Measurements from ENCODE around the gene S1PR1.
A peak's percentile ranks its signal among the peaks of the same experiment; 100 is the strongest.

S1PR1 gene

DNA sequence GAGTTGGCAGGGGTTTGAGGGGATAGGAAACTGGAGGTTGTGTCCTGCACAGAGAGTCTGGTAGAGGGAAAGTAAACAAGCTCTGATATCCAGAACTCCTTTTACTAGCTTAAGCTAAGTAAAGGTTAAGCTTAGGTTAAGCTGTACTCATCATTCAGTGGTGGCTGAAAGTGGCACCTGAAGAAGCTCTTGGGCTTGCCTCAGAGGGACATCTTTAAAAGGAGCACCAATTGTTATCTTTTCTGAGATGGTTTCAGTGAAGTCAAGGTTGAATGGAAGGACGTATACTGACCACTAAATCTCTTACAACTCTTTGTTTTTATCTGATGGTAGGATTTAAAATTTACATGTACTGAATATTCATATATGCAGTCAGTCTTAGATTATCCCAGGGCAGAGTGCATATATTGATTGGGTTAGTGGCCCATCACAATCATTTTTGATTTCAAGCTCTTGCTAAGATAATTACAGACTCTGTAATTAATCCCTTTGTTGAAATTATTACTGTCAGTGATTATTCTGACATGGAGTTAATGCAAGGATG is 43.3 kb downstream of the S1PR1 start:
- no peak for DNase-seq (ENCODE audit: low read depth in 2 of 2)

DNA sequence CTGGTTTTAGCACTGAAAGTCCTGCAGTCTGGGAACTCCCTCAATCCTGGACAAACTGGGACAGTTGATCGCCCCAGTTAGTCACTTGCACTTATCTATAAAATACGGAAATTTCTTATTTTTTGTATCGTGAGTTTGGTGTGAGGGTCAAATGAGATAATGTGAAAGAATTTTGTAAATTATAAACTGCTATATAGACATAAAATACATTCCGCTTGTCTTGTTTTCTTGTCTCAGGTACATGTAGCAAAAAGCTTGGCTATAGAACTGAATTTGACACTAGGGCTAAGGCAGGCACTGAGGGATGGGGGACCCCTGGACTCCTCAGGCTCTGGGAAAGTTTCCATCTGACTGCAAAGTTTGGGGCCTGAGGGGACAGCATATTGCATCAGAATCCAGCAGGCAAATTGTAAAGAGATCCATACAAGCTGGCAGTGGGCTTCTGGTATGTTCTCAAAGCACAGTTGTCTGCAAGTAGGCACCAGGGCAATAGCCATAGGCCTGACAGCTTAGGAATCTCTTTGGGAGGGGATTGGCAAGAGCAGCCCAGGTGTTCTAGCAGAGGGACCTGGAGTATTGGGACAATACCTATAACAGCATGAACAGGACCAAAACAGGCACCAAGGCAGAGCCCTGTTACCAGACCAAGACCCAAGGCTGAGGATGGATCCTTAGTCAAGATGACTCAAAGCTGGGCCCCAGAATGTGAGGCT is 44.3 kb downstream of the S1PR1 start:
- no peak for DNase-seq (ENCODE audit: low read depth in 2 of 2)

DNA sequence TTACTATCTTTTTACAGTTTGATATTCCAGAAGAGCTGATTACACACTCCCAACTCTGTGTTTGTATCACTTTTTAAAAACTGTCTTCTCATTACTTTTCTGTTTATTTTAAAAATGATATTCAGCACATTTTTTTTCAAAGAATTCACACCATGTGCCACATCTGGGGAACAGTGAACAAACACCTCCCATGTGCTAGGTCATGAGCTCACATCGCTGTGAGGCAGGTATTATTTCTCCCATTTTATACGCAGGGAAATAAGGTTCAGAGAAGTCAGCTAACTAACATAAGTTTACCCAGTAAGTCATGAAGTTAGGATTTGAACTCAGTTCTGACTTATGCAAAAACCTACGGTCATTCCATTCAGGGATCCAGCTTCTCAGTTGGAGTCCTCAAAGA is 44.9 kb downstream of the S1PR1 start:
- DNase-seq (ENCODE audit: low read depth in 2 of 2) = no peak

DNA sequence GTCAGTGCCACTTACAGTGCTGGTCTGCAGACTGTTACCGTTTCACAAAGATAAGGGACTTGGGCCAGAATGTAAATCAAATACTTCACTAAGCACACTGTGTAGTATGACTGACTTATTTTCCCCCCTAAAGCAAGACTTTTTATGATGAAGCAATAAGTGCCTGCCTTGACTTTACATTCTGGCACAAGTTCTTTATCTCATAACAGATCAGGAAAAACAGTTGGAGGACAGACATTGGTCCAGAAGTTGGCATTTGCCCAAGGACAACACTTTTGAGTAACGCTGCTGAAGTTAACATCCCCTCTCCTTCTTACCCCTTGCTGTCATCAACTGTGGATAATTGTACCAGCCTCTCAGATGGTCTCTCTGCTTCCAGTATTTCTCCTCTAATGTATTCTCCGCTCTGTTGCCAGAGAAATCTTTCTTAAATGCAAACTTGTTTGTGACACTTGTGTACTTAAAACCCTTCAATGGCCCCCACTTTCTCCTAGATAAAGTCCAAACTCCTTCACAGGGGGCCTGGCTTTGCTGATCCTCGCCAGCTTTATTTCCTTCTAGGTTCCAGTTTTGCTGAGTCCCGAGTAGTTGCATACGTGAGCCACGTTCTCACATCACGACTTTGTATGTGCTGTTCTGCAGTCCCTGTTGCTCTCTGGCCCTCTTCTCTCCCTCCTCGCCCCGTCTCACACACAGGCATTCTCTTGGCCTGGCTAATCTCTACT is 45.7 kb downstream of the S1PR1 start:
- no peak for DNase-seq (ENCODE audit: low read depth in 2 of 2)

DNA sequence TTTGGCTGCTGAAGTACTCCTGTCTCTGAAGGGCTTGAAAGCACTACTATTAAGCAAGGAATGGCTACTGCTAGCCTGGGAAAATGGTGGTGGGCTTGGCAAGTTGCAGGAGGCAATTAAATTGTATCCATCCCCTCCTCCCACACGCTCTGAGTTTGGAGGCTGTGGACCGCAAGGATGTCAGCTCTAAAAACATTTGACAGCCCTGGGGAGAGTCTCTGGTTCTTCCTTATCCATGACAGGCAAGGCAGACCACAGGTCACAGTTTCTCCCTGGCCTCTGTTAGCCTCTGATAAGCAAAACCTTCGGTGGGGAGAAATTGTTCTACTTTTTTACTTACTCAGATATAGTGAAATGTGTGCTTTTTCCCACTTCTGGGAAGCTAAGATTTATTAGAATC is 46.6 kb downstream of the S1PR1 start:
- DNase-seq (ENCODE audit: low read depth in 2 of 2) = no peak

DNA sequence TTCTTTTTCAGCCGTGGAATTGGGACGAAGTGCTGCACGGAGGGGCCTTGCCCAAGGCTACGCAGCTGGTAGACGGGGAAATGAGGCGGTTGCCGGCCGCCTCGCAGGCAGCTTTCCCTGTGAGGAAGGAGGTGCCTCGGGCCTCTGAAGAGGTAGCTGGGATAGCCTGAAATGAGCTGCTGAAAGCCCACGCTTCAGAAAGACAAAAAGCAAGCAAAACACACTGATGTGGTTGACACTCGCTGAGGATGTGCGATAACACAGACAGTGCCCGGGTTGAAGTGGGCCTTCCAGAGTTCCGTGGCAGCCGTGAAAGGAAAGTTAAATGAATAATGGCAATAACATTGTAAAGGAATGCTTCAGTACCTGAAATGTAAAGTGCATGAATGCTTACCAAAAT is 47.2 kb downstream of the S1PR1 start:
- DNase-seq (ENCODE audit: low read depth in 2 of 2) = peak in 1 of 2 donors; percentile 13

DNA sequence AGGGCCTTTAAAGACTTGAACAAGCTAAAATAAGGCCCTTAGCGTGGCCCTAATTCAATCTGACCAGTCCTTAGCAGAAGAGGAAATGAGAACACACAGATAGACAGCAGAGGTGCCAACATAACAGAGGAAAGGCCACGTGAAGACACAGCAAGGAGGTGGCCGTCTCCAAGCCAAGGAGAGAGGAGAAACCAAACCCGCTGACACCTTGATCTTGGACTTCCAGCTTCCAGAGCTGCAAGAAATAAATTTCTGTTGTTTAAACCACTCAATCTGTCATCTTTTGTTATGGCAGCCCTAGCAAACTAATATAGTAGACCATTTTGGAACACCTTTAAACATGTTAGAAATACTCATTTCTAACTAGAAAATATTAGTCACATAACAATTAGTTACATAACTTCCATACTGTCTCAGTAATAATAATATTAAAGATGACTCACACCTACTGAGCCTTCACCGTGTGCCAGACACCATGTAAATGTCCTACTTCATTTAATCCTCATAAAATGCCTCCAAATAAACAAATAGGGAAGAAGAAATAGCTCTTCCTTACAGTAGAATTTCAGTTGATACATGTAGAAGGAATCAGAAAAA is 47.9 kb downstream of the S1PR1 start:
- no peak for DNase-seq (ENCODE audit: low read depth in 2 of 2)

DNA sequence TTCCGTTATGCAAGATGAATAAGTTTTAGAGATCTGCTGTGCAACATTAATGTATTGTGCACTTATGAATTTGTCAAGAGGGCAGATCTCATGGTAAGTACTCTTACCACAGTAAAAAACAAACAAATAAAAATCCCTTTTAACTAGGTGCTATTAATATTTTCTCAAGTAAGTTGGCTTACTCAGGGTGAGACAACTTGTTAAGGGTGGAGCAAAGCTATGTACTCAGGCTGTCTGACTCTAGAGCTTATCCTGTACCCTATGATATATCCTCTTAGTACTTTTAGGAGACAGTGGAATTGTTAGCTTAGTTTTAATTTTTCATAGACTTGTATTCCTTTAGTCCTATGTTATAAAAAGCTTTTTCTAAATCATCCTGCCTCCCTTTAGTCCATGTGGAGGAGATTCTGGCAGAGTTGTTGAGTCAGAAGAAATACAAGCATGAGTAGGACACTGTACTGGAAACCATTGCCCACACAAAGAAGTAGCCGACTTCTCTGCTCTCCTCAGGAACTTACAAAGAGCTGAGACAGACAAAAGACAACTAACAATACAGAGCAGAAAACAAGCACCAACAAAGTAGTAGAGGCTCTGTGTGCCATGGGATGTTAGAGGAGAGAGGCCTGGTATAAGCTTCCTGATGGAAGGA is 49.2 kb downstream of the S1PR1 start:
- no peak for DNase-seq (ENCODE audit: low read depth in 2 of 2)

DNA sequence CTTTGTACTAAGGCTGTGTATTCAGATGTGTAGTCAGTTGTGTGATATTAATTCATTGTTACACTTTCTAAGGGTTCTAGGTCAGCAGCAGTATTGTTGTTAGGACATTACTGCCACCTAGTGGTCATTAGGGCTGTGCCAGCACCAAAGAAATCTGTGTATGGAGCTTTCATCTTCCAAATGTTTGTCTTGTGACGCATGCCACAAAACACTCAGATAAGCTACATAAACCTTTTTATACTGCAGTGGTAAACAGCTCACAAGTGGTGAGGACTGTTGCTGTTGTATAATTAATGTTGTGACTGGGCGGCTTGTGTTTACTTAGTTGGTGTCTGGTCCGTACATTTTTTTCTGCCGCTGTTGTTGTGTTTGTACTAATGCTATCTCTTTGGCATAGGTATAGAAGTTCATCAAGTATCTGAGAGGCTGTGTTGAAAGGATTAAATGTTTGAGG is 51.7 kb downstream of the S1PR1 start:
- DNase-seq (ENCODE audit: low read depth in 2 of 2) = peak; percentile 35 to 61

DNA sequence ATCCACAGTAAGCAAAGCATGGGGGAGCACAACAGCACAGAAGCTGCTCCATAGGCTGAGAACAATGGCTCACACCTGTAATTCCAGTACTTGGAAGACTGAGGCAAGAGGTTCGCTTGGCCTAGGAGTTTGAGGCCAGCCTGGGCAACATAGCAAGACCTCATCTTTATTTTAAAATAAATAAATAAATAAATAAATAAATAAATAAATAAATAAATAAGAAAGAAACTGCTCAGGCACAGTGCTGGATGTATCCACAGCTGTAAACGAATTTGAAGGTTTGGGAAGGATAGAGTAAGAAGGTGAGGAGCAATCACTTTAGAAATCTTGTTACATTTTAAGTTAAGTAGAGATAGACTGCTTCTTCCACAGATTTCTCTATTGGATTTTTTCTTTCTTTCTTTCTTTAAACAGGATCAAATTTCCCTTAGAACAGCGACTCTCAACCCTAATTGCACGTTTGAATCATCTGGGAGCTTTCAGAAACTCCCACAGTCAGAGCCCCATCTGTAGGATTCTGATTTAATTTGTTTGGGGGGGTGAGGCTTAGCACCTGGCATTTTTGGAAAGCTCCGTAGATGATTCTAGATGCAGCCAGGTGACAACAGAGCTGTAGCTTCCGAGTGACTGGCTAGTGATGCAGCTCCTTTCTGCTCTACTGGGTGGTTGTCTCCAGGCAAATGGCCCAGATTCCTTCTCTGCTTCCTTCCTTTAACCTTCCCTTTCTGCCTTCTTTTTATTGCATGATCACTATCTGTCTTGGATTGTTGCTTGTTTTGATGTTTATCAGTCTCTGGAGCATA is 53.5 kb downstream of the S1PR1 start:
- no peak for DNase-seq (ENCODE audit: low read depth in 2 of 2)
